ENCODE results near the gene SYTL1. TPM values are rescaled to one million over a fixed set of nuclear protein-coding genes. Genes with fewer than 3 reads are reported as not detected.

SYTL1 gene
- total RNA-seq, 2 donors from 2014 or later, result 12.9 to 15.2 TPM

DNA sequence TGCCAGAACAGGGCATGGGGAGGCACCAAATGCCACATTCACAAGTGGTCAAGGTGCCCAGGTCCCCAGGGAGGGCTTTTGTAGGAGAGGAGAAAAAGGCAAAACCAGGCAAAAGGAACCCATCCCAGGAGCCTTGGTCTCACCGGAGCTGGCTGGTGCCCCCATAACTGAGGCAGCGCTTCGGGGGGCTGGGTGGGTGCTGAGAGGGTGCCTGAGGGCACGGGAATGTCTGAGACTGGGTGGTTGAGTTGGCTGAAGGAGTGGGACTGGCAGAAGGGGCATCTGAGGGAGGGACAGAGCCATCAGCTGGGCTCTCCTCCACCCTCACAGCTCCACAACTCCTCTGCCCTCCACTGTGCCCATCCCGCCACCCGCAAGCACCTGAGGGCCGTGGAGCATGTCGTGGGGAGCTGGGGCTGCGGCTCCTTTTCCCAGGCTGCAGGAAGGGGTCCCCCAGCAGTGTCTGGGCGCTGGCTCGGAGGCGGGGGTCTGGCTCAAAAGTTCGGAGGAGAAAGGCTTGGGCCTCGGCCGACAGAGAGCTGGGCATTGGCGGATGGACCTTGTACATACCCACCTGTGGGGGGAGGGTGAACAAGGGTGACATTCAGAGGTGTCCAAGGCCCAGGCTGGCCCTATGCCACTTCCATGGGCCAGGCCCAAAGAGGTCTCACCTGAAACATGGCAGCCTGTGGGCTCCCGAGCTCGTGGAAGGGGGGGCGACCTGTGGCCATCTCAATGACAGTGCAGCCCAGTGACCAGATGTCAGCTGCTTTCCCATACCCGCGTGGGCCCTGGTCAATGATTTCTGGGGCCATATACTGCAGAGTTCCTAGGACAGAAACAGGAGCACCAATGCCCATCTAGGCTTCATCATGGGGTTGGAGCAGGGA lies 16.5 kb downstream of the SYTL1 start:
- ATAC-seq (no peak), DNase-seq (no peak)
- intact Hi-C loops (cut with DNase I, micrococcal nuclease), result no loop called here

DNA sequence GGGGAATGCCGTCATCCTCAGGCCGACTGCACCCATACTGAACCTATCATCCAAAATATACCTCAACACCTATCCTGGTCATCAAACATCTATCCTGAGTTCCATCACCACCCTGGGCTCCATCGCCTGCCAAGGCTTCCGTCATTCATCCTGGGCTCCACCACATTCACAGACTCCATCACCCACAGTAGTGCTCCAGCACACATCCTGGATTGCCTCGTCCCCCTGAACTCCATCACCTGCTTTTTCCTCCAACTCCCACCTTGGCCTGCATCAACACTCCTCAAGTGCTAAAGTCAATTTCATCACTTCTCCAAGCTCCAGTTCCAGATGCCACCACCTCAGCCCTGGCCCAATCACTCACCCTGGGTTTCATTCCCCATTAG lies 17.1 kb downstream of the SYTL1 start:
- DNase-seq (no peak), ATAC-seq (no peak)
- intact Hi-C loops (cut with DNase I, micrococcal nuclease), result no loop called here

- no peak for ATAC-seq
- intact Hi-C loops (cut with DNase I, micrococcal nuclease), result no loop called here
- no peak for DNase-seq
These were observed 18.0 kb downstream of the SYTL1 start for GRCh38 chr1:27359822-27360158.

- DNase-seq, result peak in 1 of 2 donors; percentile 70
- no peak for ATAC-seq
- intact Hi-C loops (cut with DNase I, micrococcal nuclease), result no loop called here
These were observed 18.6 kb downstream of the SYTL1 start for GRCh38 chr1:27360159-27361043.

- DNase-seq (no peak), ATAC-seq (no peak)
- intact Hi-C loops (cut with DNase I, micrococcal nuclease), result no loop called here
These were observed 19.2 kb downstream of the SYTL1 start for GRCh38 chr1:27361044-27361402.

- intact Hi-C loops (cut with DNase I, micrococcal nuclease), result no loop called here
- ATAC-seq (no peak), DNase-seq (no peak)
These were observed 19.7 kb downstream of the SYTL1 start for GRCh38 chr1:27361553-27361952.

DNA sequence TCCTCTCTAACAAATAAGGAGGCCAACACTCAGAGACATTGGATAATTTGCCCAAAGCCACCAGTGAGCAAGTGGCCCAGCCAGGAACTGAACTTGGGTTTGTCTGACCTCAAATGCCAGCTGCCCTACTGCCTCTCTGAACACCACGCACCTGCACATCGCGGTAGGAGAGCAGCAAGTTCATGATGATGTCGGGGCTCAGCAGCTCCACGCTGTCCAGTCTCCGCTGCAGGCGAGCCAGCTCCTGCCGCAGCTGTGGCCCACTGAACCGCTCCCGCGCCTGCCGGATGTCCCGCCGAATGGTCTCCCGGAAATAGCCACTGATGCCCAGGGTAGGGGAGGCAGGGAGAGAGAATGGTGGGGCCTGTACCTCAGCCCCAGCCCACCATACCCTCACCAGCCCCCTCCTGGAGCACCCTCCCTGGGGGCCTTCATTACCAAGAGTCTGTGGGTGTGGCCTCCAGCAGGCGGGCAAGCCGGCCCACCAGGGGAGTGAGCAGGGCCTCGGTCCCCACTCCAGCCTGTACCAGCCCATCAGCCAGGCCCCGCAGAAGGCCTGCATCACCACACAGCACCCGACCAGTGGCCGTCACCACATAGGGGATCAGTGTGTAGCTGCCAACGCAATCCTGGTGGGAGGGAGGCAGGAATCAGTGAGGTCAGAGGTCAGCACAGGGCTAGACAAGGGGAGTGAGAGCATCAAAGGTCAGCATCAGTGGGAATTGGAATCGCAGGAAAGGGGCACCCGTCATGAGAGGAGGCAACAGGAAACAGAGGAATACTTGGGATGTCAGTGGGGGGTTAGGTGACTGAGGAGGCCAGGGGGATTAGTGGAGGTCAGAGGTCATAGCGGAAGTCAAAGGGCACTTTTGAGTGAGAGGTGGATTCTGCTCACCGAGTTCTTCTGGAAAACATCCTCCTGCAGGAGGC lies 22.2 kb downstream of the SYTL1 start:
- DNase-seq (no peak), ATAC-seq (no peak)
- intact Hi-C loops (cut with DNase I, micrococcal nuclease), result no loop called here

- no peak for ATAC-seq
- DNase-seq, result no peak
- intact Hi-C loops (cut with DNase I, micrococcal nuclease), result no loop called here
These were observed 23.0 kb downstream of the SYTL1 start for GRCh38 chr1:27364696-27365371.

- peak; percentile 76 for ATAC-seq
- DNase-seq, result peak; percentile 92
- intact Hi-C loops (cut with DNase I, micrococcal nuclease), result no loop called here
These were observed 23.7 kb downstream of the SYTL1 start for GRCh38 chr1:27365372-27366112.

GRCh38 chr1:27366113-27366410 lies 24.2 kb downstream of the SYTL1 start:
- intact Hi-C loops (cut with DNase I, micrococcal nuclease), result no loop called here
- peak; percentile 51 for ATAC-seq
- DNase-seq, result peak; percentile 84 to 89

GRCh38 chr1:27366411-27367159 lies 24.8 kb downstream of the SYTL1 start, which contains the start of gene MAP3K6:
Gene MAP3K6, minus strand, starts transcription at chr1:27366961. Its CDS starts 364 bp downstream, at chr1:27366597.
- ATAC-seq (peak; percentile 77), DNase-seq (peak; percentile 88 to 94)

GRCh38 chr1:27367160-27367650 lies 25.4 kb downstream of the SYTL1 start:
- intact Hi-C loops (cut with DNase I, micrococcal nuclease), result no loop called here
- ATAC-seq (no peak), DNase-seq (no peak)

More at GRCh38 chr1:27366411-27367159, 24.8 kb downstream of the SYTL1 start, which contains the start of gene MAP3K6:
- intact Hi-C loops (cut with DNase I, micrococcal nuclease), result no loop called here

DNA sequence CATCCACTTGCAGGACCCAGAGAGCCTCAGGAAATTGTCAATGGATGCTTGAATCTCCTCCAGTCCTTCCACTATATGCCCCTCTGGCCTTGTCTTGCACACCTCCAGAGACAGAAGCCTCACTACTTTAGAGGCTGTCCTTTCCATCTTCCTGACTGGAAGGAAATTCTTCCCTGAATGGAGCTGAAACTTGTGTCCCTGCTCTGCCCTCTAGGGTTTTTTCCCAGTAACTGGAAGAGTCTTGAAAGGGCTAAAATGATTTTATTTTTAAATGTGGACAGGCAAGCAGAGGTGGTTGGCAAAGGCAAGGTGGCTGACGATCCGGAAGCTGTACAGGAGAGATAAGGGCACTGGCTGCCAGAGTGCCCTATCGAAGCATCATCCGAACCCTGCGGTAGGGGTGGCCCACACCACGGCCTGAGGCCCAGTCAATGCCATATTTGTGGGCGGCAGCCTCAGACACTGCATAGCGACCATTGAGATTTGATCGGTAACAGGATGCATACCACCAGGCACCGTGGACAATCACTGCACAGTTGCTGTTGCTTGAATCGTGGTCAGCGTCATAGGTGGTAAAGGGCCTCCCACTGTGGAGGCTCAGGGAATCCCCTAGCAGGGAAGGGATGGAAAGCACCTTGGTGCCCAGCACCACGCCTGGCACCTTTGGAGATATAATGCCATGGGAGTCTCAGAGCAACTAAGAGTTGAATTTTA lies 27.2 kb downstream of the SYTL1 start:
- DNase-seq (no peak), ATAC-seq (no peak)
- intact Hi-C loops (cut with DNase I, micrococcal nuclease), result no loop called here

- no peak for DNase-seq
- no peak for ATAC-seq
- intact Hi-C loops (cut with DNase I, micrococcal nuclease), result no loop called here
These were observed 30.4 kb downstream of the SYTL1 start for GRCh38 chr1:27372022-27372807.

GRCh38 chr1:27372808-27373690 lies 31.2 kb downstream of the SYTL1 start:
- DNase-seq (no peak), ATAC-seq (no peak)
- intact Hi-C loops (cut with DNase I, micrococcal nuclease), result no loop called here
